ENCODE measurements around the gene SVOP.

The SVOP gene

GRCh38 chr12:108959748-108960655 lies 60.9 kb downstream of the SVOP start:
- H3K4me1 ChIP-seq (ENCODE audit: control insufficient read depth in 1 of 2, insufficient read depth in 1 of 2, low read depth in 1 of 2, low read length in 1 of 2): no peaks in the 10 kb centered on the region
- no peaks in the 10 kb centered on the region for H3K9me3 ChIP-seq
- H3K36me3 ChIP-seq: no peaks in the 10 kb centered on the region
- H3K27ac ChIP-seq: no peak overlapping the region
- H3K27me3 ChIP-seq: peaks cover 8% of the 10 kb centered on the region
- TF ChIP-seq CTCF (IDR thresholded peaks at IDR 0.05): no peak
- H3K4me3 ChIP-seq (ENCODE audit: low read depth in 1 of 2, low read length in 1 of 2): no peak overlapping the region

- no peaks in the 10 kb centered on the region for H3K36me3 ChIP-seq
- no peak for TF ChIP-seq CTCF (IDR thresholded peaks at IDR 0.05)
- H3K27me3 ChIP-seq: peaks cover 13% of the 10 kb centered on the region
- H3K4me3 ChIP-seq (ENCODE audit: low read depth in 1 of 2, low read length in 1 of 2): no peak overlapping the region
- no peaks in the 10 kb centered on the region for H3K9me3 ChIP-seq
- no peak overlapping the region for H3K27ac ChIP-seq
- H3K4me1 ChIP-seq (ENCODE audit: control insufficient read depth in 1 of 2, insufficient read depth in 1 of 2, low read depth in 1 of 2, low read length in 1 of 2): peaks cover 0 to 7% of the 10 kb centered on the region in 2 experiments
Observed at GRCh38 chr12:108955225-108955835, 65.5 kb downstream of the SVOP start.

- Histone ChIP-seq H3K27ac (no peak overlapping the region), H3K9me3 (no peaks in the 10 kb centered on the region), H3K4me1 (ENCODE audit: control insufficient read depth in 1 of 2, insufficient read depth in 1 of 2, low read depth in 1 of 2, low read length in 1 of 2) (peaks cover 0 to 7% of the 10 kb centered on the region in 2 experiments), H3K27me3 (peaks cover 13% of the 10 kb centered on the region), H3K4me3 (ENCODE audit: low read depth in 1 of 2, low read length in 1 of 2) (no peak overlapping the region), H3K36me3 (no peaks in the 10 kb centered on the region)
- TF ChIP-seq CTCF (IDR thresholded peaks at IDR 0.05): peak; percentile 79
Observed at GRCh38 chr12:108950991-108951739, 69.7 kb downstream of the SVOP start.

GRCh38 chr12:108949976-108950375 lies 70.9 kb downstream of the SVOP start:
- Histone ChIP-seq H3K27me3 (peaks cover 5% of the 10 kb centered on the region), H3K36me3 (no peaks in the 10 kb centered on the region), H3K27ac (no peak overlapping the region), H3K4me1 (ENCODE audit: control insufficient read depth in 1 of 2, insufficient read depth in 1 of 2, low read depth in 1 of 2, low read length in 1 of 2) (peaks cover 0 to 7% of the 10 kb centered on the region in 2 experiments), H3K9me3 (no peaks in the 10 kb centered on the region), H3K4me3 (ENCODE audit: low read depth in 1 of 2, low read length in 1 of 2) (no peak overlapping the region)
- no peak for TF ChIP-seq CTCF (IDR thresholded peaks at IDR 0.05)

- H3K9me3 ChIP-seq: no peaks in the 10 kb centered on the region
- no peaks in the 10 kb centered on the region for H3K36me3 ChIP-seq
- H3K4me3 ChIP-seq (ENCODE audit: low read depth in 1 of 2, low read length in 1 of 2): no peak overlapping the region
- no peak for TF ChIP-seq CTCF (IDR thresholded peaks at IDR 0.05)
- no peak overlapping the region for H3K27ac ChIP-seq
- peaks cover 0 to 7% of the 10 kb centered on the region in 2 experiments for H3K4me1 ChIP-seq (ENCODE audit: control insufficient read depth in 1 of 2, insufficient read depth in 1 of 2, low read depth in 1 of 2, low read length in 1 of 2)
- no peaks in the 10 kb centered on the region for H3K27me3 ChIP-seq
Observed at GRCh38 chr12:108948367-108948766, 72.5 kb downstream of the SVOP start.
